Upper lobe of left lung (tissue), 6 donors: ENCODE results near the gene SH3BGRL2. TPM values are rescaled to one million over a fixed set of nuclear protein-coding genes. Genes with fewer than 3 reads are reported as not detected.

Experiments
- ATAC-seq, 2 donors: fragments of 200-7000 bp; cut with Tn5 transposase; one replicate each; pipeline ENCODE4 v1.9.1; 2022; ENCODE audit warnings: mild to moderate bottlenecking in 2 of 2, moderate library complexity in 2 of 2; ENCODE audit not compliant: low FRiP score in 2 of 2
- DNase-seq, 2 donors: peaks; one replicate each; pipeline ENCODE4 v3.0.0-alpha.2; 2019 to 2020
- H3K27ac ChIP-seq, 4 donors: fragments of 200-600 bp; sonication (generic); one replicate each; pipeline ENCODE4 v1.5.1; 2016 to 2019
- H3K27me3 ChIP-seq, 4 donors: fragments of 200-600 bp; sonication (generic); one replicate each; pipeline ENCODE4 v1.5.1; 2017 to 2019
- H3K36me3 ChIP-seq, 4 donors: fragments of 200-600 bp; sonication (generic); one replicate each; pipeline ENCODE4 v1.5.1; 2016 to 2019
- H3K4me1 ChIP-seq, 4 donors: fragments of 200-600 bp; sonication (generic); one replicate each; pipeline ENCODE4 v1.5.1; 2018 to 2019
- H3K4me3 ChIP-seq, 4 donors: fragments of 200-600 bp; sonication (generic); one replicate each; pipeline ENCODE4 v1.5.1; 2017 to 2019; ENCODE audit warnings: mild to moderate bottlenecking in 2 of 4, moderate library complexity in 1 of 4
- H3K9me3 ChIP-seq, 4 donors: fragments of 200-600 bp; sonication (generic); one replicate each; pipeline ENCODE4 v1.5.1; 2018 to 2019
- EP300 ChIP-seq, 4 donors: sonication (generic); formaldehyde crosslinking; IDR thresholded peaks; one replicate each; pipeline ENCODE4 v1.5.1; 2017; ENCODE audit warnings: antibody characterized with exemption in 4 of 4, control low read depth in 2 of 4
- POLR2A ChIP-seq, 4 donors: fragments of 450-650 bp; IDR thresholded peaks; one replicate each; pipeline ENCODE4 v1.5.1; 2016 to 2017; ENCODE audit warnings: antibody characterized with exemption in 4 of 4, mild to moderate bottlenecking in 2 of 4
- POLR2AphosphoS5 ChIP-seq, 2 donors: sonication (generic); formaldehyde crosslinking; IDR thresholded peaks; one replicate each; pipeline ENCODE4 v1.5.1; 2017; ENCODE audit warnings: antibody characterized with exemption in 2 of 2
- WGBS, 2 donors: methylation state at CpG; one replicate each; pipeline ENCODE4 v1.1.5; 2017 to 2018; 5-methylcytosine and 5-hydroxymethylcytosine counted together
- total RNA-seq, 6 donors: library from RNA; depleted of rRNA in 4 of 6; stranded (reverse); fragments of >200 nt in 4 of 6; gene quantifications; one replicate each; pipeline versions ENCODE4 v1.1.0 to v1.2.1, GENCODE V29; 2016 to 2021
- TF ChIP-seq, protein P1 (sequence below), 6 experiments: fragments of 450-650 bp in 4 of 6; fragments of 200-600 bp in 2 of 6; sonication (generic) in 2 of 6; IDR thresholded peaks; one replicate each; pipeline ENCODE4 v1.5.1; 2016 to 2019; ENCODE audit warnings: antibody characterized with exemption in 6 of 6
- donor health status: DM: no; HTN: no; CAD: no; lungs with moderate emphysema.
- donor health status: DM: no; HTN: yes; CAD: no; lungs with severe emphysema.

The SH3BGRL2 gene
- total RNA-seq, 6 donors from 2014 or later = 23.6 to 65.8 (median 25.4) TPM

DNA sequence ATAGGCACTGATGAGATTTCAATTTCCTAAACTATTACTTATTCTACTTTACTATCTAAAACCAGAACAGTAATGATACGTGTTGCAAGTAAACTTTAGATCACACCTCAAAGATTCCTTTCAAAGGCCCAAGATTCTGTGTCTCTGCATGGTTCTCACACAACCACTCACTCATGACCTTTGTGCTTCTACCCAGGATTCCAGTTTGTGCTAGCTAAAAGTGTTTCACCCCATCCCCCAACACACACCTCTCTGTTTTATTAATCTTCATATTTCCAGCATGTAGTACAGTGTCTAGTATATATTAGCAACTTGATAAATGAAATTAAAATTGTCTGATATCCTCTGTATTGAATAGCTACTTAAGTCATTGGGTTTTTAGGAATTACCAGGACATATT is 8.8 kb upstream of the SH3BGRL2 start:
- no peaks in the 10 kb centered on the region for H3K4me1 ChIP-seq
- 89 to 96% methylated on average over 1 of the region's 1 CpG for WGBS, 2 donors
- H3K4me3 ChIP-seq = no peak overlapping the region
- H3K27ac ChIP-seq = no peak overlapping the region
- H3K9me3 ChIP-seq = no peaks in the 10 kb centered on the region
- TF ChIP-seq, protein P1, sequence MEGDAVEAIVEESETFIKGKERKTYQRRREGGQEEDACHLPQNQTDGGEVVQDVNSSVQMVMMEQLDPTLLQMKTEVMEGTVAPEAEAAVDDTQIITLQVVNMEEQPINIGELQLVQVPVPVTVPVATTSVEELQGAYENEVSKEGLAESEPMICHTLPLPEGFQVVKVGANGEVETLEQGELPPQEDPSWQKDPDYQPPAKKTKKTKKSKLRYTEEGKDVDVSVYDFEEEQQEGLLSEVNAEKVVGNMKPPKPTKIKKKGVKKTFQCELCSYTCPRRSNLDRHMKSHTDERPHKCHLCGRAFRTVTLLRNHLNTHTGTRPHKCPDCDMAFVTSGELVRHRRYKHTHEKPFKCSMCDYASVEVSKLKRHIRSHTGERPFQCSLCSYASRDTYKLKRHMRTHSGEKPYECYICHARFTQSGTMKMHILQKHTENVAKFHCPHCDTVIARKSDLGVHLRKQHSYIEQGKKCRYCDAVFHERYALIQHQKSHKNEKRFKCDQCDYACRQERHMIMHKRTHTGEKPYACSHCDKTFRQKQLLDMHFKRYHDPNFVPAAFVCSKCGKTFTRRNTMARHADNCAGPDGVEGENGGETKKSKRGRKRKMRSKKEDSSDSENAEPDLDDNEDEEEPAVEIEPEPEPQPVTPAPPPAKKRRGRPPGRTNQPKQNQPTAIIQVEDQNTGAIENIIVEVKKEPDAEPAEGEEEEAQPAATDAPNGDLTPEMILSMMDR (IDR thresholded peaks at IDR 0.05) = no peak
- no peak for TF ChIP-seq POLR2A (IDR thresholded peaks at IDR 0.05)
- no peak for TF ChIP-seq POLR2AphosphoS5 (IDR thresholded peaks at IDR 0.05)
- TF ChIP-seq EP300 (IDR thresholded peaks at IDR 0.05) = no peak
- no peaks in the 10 kb centered on the region for H3K27me3 ChIP-seq
- DNase-seq (no peak), ATAC-seq (no peak)
- H3K36me3 ChIP-seq = no peaks in the 10 kb centered on the region

GRCh38 chr6:79623106-79623505 is 8.0 kb upstream of the SH3BGRL2 start:
- TF ChIP-seq, protein P1 (IDR thresholded peaks at IDR 0.05) = no peak
- TF ChIP-seq EP300 (IDR thresholded peaks at IDR 0.05) (no peak), POLR2AphosphoS5 (IDR thresholded peaks at IDR 0.05) (no peak), POLR2A (IDR thresholded peaks at IDR 0.05) (no peak)
- Histone ChIP-seq H3K4me1 (no peaks in the 10 kb centered on the region), H3K27me3 (no peaks in the 10 kb centered on the region), H3K9me3 (no peaks in the 10 kb centered on the region), H3K27ac (no peak overlapping the region), H3K4me3 (no peak overlapping the region), H3K36me3 (no peaks in the 10 kb centered on the region)
- WGBS, 2 donors = 87 to 96% methylated on average over 5 of the region's 5 CpGs
- DNase-seq = no peak
- no peak for ATAC-seq

GRCh38 chr6:79625746-79626145 is 5.4 kb upstream of the SH3BGRL2 start:
- DNase-seq (no peak), ATAC-seq (no peak)
- no peaks in the 10 kb centered on the region for H3K9me3 ChIP-seq
- no peak overlapping the region for H3K27ac ChIP-seq
- no peaks in the 10 kb centered on the region for H3K27me3 ChIP-seq
- TF ChIP-seq POLR2AphosphoS5 (IDR thresholded peaks at IDR 0.05) (no peak), POLR2A (IDR thresholded peaks at IDR 0.05) (no peak), EP300 (IDR thresholded peaks at IDR 0.05) (no peak)
- TF ChIP-seq, protein P1 (IDR thresholded peaks at IDR 0.05) = no peak
- H3K4me1 ChIP-seq = peaks cover 3 to 7% (median 6%) of the 10 kb centered on the region in 4 donors
- H3K36me3 ChIP-seq = no peaks in the 10 kb centered on the region
- no peak overlapping the region for H3K4me3 ChIP-seq

GRCh38 chr6:79626811-79627210 is 4.3 kb upstream of the SH3BGRL2 start:
- no peaks in the 10 kb centered on the region for H3K27me3 ChIP-seq
- H3K4me1 ChIP-seq = peaks cover 3 to 11% (median 8%) of the 10 kb centered on the region in 4 donors
- no peak for TF ChIP-seq POLR2A (IDR thresholded peaks at IDR 0.05)
- no peak for TF ChIP-seq EP300 (IDR thresholded peaks at IDR 0.05)
- no peak for TF ChIP-seq POLR2AphosphoS5 (IDR thresholded peaks at IDR 0.05)
- TF ChIP-seq, protein P1 (IDR thresholded peaks at IDR 0.05) = no peak
- no peak overlapping the region for H3K4me3 ChIP-seq
- no peaks in the 10 kb centered on the region for H3K36me3 ChIP-seq
- no peaks in the 10 kb centered on the region for H3K9me3 ChIP-seq
- ATAC-seq (no peak), DNase-seq (no peak)
- H3K27ac ChIP-seq = no peak overlapping the region
- 78% methylated on average over 3 of the region's 3 CpGs for WGBS, 2 donors

DNA sequence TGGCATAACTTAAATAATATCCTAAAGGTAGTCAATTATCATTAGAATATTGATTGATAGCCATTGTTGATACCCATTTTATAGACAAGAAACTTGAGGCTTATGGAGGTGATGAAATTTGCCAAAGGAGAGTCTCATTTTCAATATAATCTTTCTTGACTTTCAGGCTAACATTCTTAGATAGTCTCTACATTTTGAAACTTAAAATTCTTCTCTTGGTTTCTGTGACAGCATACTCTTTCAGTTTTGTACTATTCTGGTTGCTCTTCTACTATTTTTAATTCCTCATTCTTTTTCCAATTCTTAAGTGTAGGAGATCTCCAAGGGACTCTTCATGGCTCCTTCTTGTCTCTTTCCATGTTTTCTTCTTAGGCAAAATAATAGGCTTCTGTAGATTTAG is 3.7 kb upstream of the SH3BGRL2 start:
- no peak for DNase-seq
- H3K27me3 ChIP-seq = no peaks in the 10 kb centered on the region
- H3K27ac ChIP-seq = no peak overlapping the region
- no peaks in the 10 kb centered on the region for H3K36me3 ChIP-seq
- H3K9me3 ChIP-seq = no peaks in the 10 kb centered on the region
- H3K4me1 ChIP-seq = peaks cover 3 to 11% (median 8%) of the 10 kb centered on the region in 4 donors
- TF ChIP-seq POLR2AphosphoS5 (IDR thresholded peaks at IDR 0.05) (no peak), EP300 (IDR thresholded peaks at IDR 0.05) (no peak), POLR2A (IDR thresholded peaks at IDR 0.05) (no peak)
- TF ChIP-seq, protein P1 (IDR thresholded peaks at IDR 0.05) = no peak
- H3K4me3 ChIP-seq = no peak overlapping the region
- no peak for ATAC-seq
